Measurements from ENCODE around the gene SEPTIN14. TPM values are rescaled to one million over a fixed set of nuclear protein-coding genes. Genes with fewer than 3 reads are reported as not detected.
"Not testable (repeated sequence)": the region's sequence is repeated elsewhere in the genome, so short reads cannot be mapped to it uniquely, and the experiment has no call there.

SEPTIN14 gene
- total RNA-seq, 4 donors from 2014 or later, result not detected

DNA sequence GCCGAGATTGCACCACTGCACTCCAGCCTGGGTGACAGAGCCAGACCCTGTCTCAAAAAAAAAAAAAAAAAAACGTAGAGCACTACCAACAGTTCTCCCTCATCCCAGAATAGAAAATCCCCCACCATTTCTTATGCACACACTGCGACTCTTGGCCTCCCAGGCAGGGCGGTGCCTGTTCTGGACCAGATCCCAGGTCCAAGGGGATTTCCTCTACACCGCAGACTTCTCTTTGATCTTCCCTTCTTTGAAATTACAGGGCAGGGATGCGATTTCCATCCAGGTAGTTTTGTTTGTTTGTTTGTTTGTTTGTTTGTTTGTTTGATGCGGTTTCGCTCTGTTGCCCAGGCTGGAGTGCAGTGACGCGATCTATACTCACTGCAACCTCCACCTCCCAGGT is 91.8 kb downstream of the SEPTIN14 start:
- Histone ChIP-seq H3K27ac (replicated peaks in 1 of 4) (no peak overlapping the region), H3K9me3 (no peaks in the 10 kb centered on the region), H3K4me1 (no peaks in the 10 kb centered on the region), H3K36me3 (no peaks in the 10 kb centered on the region), H3K27me3 (peaks cover 0 to 14% (median 0%) of the 10 kb centered on the region in 4 donors), H3K4me3 (no peak overlapping the region)
- intact Hi-C loops (cut with DNase I), result no loop called here
- TF ChIP-seq, protein P1, sequence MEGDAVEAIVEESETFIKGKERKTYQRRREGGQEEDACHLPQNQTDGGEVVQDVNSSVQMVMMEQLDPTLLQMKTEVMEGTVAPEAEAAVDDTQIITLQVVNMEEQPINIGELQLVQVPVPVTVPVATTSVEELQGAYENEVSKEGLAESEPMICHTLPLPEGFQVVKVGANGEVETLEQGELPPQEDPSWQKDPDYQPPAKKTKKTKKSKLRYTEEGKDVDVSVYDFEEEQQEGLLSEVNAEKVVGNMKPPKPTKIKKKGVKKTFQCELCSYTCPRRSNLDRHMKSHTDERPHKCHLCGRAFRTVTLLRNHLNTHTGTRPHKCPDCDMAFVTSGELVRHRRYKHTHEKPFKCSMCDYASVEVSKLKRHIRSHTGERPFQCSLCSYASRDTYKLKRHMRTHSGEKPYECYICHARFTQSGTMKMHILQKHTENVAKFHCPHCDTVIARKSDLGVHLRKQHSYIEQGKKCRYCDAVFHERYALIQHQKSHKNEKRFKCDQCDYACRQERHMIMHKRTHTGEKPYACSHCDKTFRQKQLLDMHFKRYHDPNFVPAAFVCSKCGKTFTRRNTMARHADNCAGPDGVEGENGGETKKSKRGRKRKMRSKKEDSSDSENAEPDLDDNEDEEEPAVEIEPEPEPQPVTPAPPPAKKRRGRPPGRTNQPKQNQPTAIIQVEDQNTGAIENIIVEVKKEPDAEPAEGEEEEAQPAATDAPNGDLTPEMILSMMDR (IDR thresholded peaks at IDR 0.05), result no peak
- TF ChIP-seq POLR2A (IDR thresholded peaks at IDR 0.05; ENCODE audit: low read depth) (no peak), POLR2AphosphoS5 (IDR thresholded peaks at IDR 0.05) (no peak), EP300 (IDR thresholded peaks at IDR 0.05) (no peak)
- no peak for DNase-seq (ENCODE audit: extremely low spot score)
- 75% methylated on average over 10 of the region's 10 CpGs for WGBS

DNA sequence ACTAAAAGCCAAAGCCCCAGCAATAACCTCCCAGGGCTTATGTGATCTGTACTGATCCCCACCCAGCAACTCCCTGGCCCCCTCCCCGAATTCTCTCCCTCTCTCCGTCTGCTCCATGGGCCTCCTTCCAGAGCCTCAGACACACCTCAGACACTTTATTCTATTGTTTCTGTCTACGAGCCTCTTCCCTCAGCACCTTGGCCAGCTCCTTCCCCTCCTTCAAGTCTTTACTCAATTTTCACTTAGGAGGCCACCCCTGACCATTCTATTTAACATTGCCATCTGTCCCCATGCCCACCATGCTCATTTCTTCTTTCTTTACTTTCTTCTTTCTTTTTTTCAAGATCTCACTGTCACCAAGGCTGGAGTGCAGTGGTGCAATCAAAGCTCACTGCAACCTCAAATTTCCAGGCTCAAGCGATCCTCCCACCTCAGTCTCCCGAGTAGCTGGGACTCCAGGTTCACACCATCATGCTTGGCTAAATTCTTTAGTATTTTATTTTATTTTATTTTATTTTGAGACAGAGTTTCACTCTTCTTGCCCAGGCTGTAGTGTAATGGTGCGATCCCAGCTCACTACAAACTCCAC is 109.2 kb downstream of the SEPTIN14 start:
- H3K9me3 ChIP-seq; H3K27me3 ChIP-seq; H3K4me3 ChIP-seq; intact Hi-C loops (cut with DNase I); H3K4me1 ChIP-seq; DNase-seq (ENCODE audit: extremely low spot score); H3K27ac ChIP-seq (replicated peaks in 1 of 4); H3K36me3 ChIP-seq: not testable (repeated sequence)
- 55% methylated on average over 6 of the region's 6 CpGs for WGBS

DNA sequence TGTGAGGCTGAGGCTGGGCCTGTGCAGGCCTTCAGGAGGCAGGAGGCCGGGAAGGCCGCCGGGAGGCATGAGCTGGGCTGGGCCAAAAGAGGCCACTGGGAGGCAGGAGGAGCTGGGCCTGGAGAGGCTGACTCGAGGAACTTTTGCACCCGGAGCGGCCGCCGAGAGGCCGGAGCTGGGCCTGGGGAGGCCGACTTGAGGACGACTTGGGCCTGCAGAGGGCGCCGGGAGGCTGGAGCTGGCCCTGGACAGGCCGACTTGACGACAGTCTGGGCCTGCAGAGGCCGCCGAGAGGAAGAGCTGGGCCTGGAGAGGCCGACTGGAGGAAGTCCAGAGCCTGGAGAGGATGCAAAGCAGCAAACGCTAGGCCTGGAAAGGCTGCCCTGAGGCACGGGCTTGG is 117.8 kb downstream of the SEPTIN14 start:
- H3K27me3 ChIP-seq; H3K9me3 ChIP-seq; H3K27ac ChIP-seq (replicated peaks in 1 of 4); DNase-seq (ENCODE audit: extremely low spot score); H3K4me3 ChIP-seq; intact Hi-C loops (cut with DNase I); H3K4me1 ChIP-seq; H3K36me3 ChIP-seq: not testable (repeated sequence)
- 100% methylated on average over 3 of the region's 20 CpGs for WGBS

Small RNA genes lying within 50 kb of the gene (small RNA-seq; reads per million reads assigned to genes)
- gene AC092647.1, result 0 reads per million in 3 donors
- gene AC092647.2, result 0 reads per million in 3 donors
- gene RNU6-1126P, result 0 reads per million in 3 donors

Other genes starting within 250 kb of the SEPTIN14 start
- gene ZNF713, start 24.7 kb upstream of the SEPTIN14 start, total RNA-seq, result 1 to 10 TPM; 1.9 to 3.6 (median 3.1) TPM
- 10 to 100 TPM in 3 of 4 donors, 1 to 10 TPM in 1; 7.9 to 16.4 (median 15.7) TPM for gene MRPS17, start 89.1 kb upstream of the SEPTIN14 start, total RNA-seq
- gene NIPSNAP2, start 101.8 kb upstream of the SEPTIN14 start, total RNA-seq, result 100 to 1,000 TPM in 3 of 4 donors, 10 to 100 TPM in 1; 93.3 to 131 (median 116) TPM
- gene PSPH, start 188.7 kb upstream of the SEPTIN14 start, total RNA-seq, result 10 to 100 TPM in 3 of 4 donors, 1 to 10 TPM in 1; 9.1 to 15.9 (median 13.1) TPM
- gene CCT6A, start 189.0 kb upstream of the SEPTIN14 start, total RNA-seq, result 100 to 1,000 TPM in 1 of 4 donors, 10 to 100 TPM in 3; 86.6 to 104 (median 87.9) TPM
- 10 to 100 TPM; 71.4 to 93.2 (median 80.8) TPM for gene SUMF2, start 201.5 kb upstream of the SEPTIN14 start, total RNA-seq
- 1 to 10 TPM in 2 of 4 donors, under 1 TPM in 2; 0.26 to 1.7 (median 0.94) TPM for gene PHKG1, start 230.2 kb upstream of the SEPTIN14 start, total RNA-seq
- 100 to 1,000 TPM; 212 to 416 (median 327) TPM for gene CHCHD2, start 243.7 kb upstream of the SEPTIN14 start, total RNA-seq